A549 (cell line): ENCODE results near the gene SYNM. TPM values are rescaled to one million over a fixed set of nuclear protein-coding genes. Genes with fewer than 3 reads are reported as not detected.

Source experiments
- ATAC-seq, 2 experiments: fragments of 200-7000 bp in 1 of 2; fragments of >200 bp in 1 of 2; cut with Nextera tagmentation in 1 of 2; cut with Tn5 transposase in 1 of 2; 3 replicates each; pipeline versions ENCODE4 v1.8.0 to v1.9.1; 2018 to 2020; ENCODE audit warnings: mild to moderate bottlenecking in 1 of 2, moderate library complexity in 1 of 2
- CTCF ChIA-PET: fragments of 300-600 bp; sonication (Branson Sonifier 250); formaldehyde crosslinking; extraction: SDS; loops from one replicate; lab custom pipeline; 2021; ENCODE audit warnings: antibody characterized with exemption, inconsistent platforms; lab: Yijun Ruan, JAX
- POLR2A ChIA-PET: fragments of 350-600 bp; formaldehyde crosslinking; extraction: SDS; loops from one replicate; lab custom pipeline; 2021; ENCODE audit warnings: antibody characterized with exemption, inconsistent platforms; lab: Yijun Ruan, JAX
- DNase-seq, 2 experiments: peaks; one replicate each; pipeline versions ENCODE4 v3.0.0 to v3.0.0-alpha.2; 2011 to 2016; ENCODE audit warnings: low read depth in 1 of 2, low spot score in 1 of 2
- FAIRE-seq: peaks from 2 replicates; lab custom pipeline; 2011; peaks lifted over from hg19 to GRCh38; lab: Jason Lieb, UNC
- H3K27ac ChIP-seq, 2 experiments: fragments of >200 bp; sonication (Bioruptor Twin); formaldehyde crosslinking; 3 replicates each; pipeline ENCODE4 v1.5.1; 2016 to 2017
- H3K4me1 ChIP-seq: fragments of >200 bp; sonication (Bioruptor Twin); formaldehyde crosslinking; 3 replicates; pipeline ENCODE4 v1.6.1; 2016
- H3K4me2 ChIP-seq: fragments of >200 bp; sonication (Bioruptor Twin); formaldehyde crosslinking; 3 replicates; pipeline ENCODE4 v1.6.1; 2016
- H3K4me3 ChIP-seq: fragments of >200 bp; sonication (Bioruptor Twin); formaldehyde crosslinking; 3 replicates; pipeline ENCODE4 v1.5.1; 2016
- H3K9me3 ChIP-seq: fragments of >200 bp; sonication (Bioruptor Twin); formaldehyde crosslinking; 3 replicates; pipeline ENCODE4 v1.6.1; 2016
- ATOH8 ChIP-seq: fragments of 250-450 bp; sonication (Bioruptor Pico); IDR thresholded peaks from 2 replicates; pipeline ENCODE4 v1.5.0; 2020; ENCODE audit warnings: low read depth, mild to moderate bottlenecking, moderate library complexity
- CEBPB ChIP-seq, 2 experiments: fragments of >200 bp in 1 of 2; sonication (Bioruptor Twin) in 1 of 2; formaldehyde crosslinking in 1 of 2; IDR thresholded peaks; 2 replicates each; pipeline ENCODE4 v1.6.1; 2012 to 2016
- CHD2 ChIP-seq: fragments of 150-350 bp; IDR thresholded peaks from 2 replicates; pipeline ENCODE4 v1.6.1; 2014; ENCODE audit warnings: low read length; ENCODE audit not compliant: partially characterized antibody
- CHD4 ChIP-seq: fragments of 200-600 bp; sonication (generic); IDR thresholded peaks from 2 replicates; pipeline ENCODE4 v1.6.1; 2016; ENCODE audit warnings: antibody characterized with exemption, mild to moderate bottlenecking, borderline replicate concordance
- ELK1 ChIP-seq: fragments of 150-350 bp; IDR thresholded peaks from 2 replicates; pipeline ENCODE4 v1.6.1; 2014; ENCODE audit warnings: low read depth, mild to moderate bottlenecking, low read length
- ESRRA ChIP-seq: fragments of 150-350 bp; IDR thresholded peaks from 2 replicates; pipeline ENCODE4 v1.6.1; 2014; ENCODE audit warnings: mild to moderate bottlenecking, low read length, borderline replicate concordance
- FOXS1 ChIP-seq: fragments of 250-450 bp; sonication (Bioruptor Pico); IDR thresholded peaks from 2 replicates; pipeline ENCODE4 v1.5.0; 2020; ENCODE audit warnings: mild to moderate bottlenecking, moderate library complexity
- HDAC2 ChIP-seq: fragments of 200-600 bp; sonication (generic); IDR thresholded peaks from 2 replicates; pipeline ENCODE4 v1.6.1; 2016
- NFE2L2 ChIP-seq: fragments of 150-350 bp; conservative IDR thresholded peaks from 2 replicates; pipeline ENCODE4 v1.6.1; 2014; ENCODE audit warnings: low read length
- NR3C1 ChIP-seq: fragments of >200 bp; sonication (Bioruptor Twin); formaldehyde crosslinking; IDR thresholded peaks from 3 replicates; pipeline ENCODE4 v1.6.1; 2017
- RAD21 ChIP-seq, 2 experiments: fragments of >200 bp in 1 of 2; sonication (Bioruptor Twin) in 1 of 2; formaldehyde crosslinking in 1 of 2; IDR thresholded peaks in 1 of 2; conservative IDR thresholded peaks in 1 of 2; 2 replicates in 1 of 2; 3 replicates in 1 of 2; pipeline ENCODE4 v1.6.1; 2012 to 2018; ENCODE audit warnings: inconsistent platforms in 1 of 2
- REST ChIP-seq: fragments of 200-600 bp; sonication (generic); IDR thresholded peaks from 2 replicates; pipeline ENCODE4 v1.6.1; 2016; ENCODE audit warnings: antibody characterized with exemption, mild to moderate bottlenecking, moderate library complexity
- RNF2 ChIP-seq: fragments of 200-600 bp; sonication (generic); IDR thresholded peaks from 2 replicates; pipeline ENCODE4 v1.6.1; 2016; ENCODE audit warnings: low read depth, mild to moderate bottlenecking, antibody characterized with exemption, moderate library complexity, borderline replicate concordance
- SMC3 ChIP-seq: fragments of >200 bp; sonication (Bioruptor Twin); formaldehyde crosslinking; IDR thresholded peaks from 3 replicates; pipeline ENCODE4 v1.6.1; 2018; ENCODE audit warnings: inconsistent platforms
- ZSCAN20 ChIP-seq: fragments of 250-450 bp; sonication (Bioruptor Pico); IDR thresholded peaks from 2 replicates; pipeline ENCODE4 v1.8.0; 2022; ENCODE audit warnings: mild to moderate bottlenecking, moderate library complexity
- WGBS: methylation state at CpG from one replicate; pipeline ENCODE4 v1.1.6; 2017; ENCODE audit errors: missing lambda C conversion rate; 5-methylcytosine and 5-hydroxymethylcytosine counted together
- polyA plus RNA-seq, 4 experiments: library from polyadenylated mRNA; depleted of rRNA in 3 of 4; stranded (reverse); fragments of >200 nt; fragmentation: RNase III in 1 of 4; extraction: RNeasy Plus Mini Kit Qiagen cat#74134 plus additional on column Dnase treatment in 1 of 4; gene quantifications; 2 replicates in 3 of 4; 3 replicates in 1 of 4; pipeline ENCODE4 v1.2.3, GENCODE V29; 2011 to 2017

The SYNM gene
- polyA plus RNA-seq, 2 of the 4 experiments (the other 2 are of a cell fraction): 22.6 to 37.7 TPM

DNA sequence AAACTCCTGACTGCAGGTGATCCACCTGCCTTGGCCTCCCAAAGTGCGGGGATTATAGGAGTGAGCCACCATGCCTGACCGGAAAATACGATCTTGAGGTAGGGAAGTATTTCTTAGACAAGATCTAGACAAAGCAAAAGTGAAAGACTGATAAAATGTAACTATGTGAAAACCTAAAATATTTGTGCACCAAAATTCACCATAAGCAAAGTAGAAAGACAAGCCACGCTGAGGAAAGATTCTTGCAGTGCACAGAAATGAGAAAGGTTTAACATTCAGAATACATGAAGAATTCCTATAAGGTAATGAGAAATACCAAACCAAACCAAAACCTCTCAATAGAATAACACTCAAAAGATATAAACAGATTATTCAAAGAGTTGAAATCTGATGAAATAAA is 35.7 kb downstream of the SYNM start:
- POLR2A ChIA-PET: no interaction called here
- ATAC-seq (no peak), FAIRE-seq (no peak), DNase-seq (no peak)
- Histone ChIP-seq H3K27ac (no peak overlapping the region), H3K4me3 (no peak overlapping the region), H3K4me1 (peaks cover 2% of the 10 kb centered on the region), H3K9me3 (no peaks in the 10 kb centered on the region), H3K4me2 (no peak overlapping the region)
- TF ChIP-seq CHD4 (no peak), REST (no peak), FOXS1 (CRISPR knock-in tag) (no peak)
- CTCF ChIA-PET: interaction anchor here (0.6 kb wide), 1 partner anchor 54 kb away, joined by 4 read pairs; no protein-coding TSS in a partner anchor
- WGBS: 98% methylated on average over 4 of the region's 4 CpGs

- no peaks in the 10 kb centered on the region for H3K4me1 ChIP-seq
- ChIA-PET POLR2A (no interaction called here), CTCF (interaction anchor here (1.0 to 2.2 kb wide), 6 partner anchors 10 to 614 kb away, joined by 3 to 6 read pairs (median 4); partner anchors contain the start of gene SYNM)
- TF ChIP-seq CHD4 (no peak), CEBPB (IDR thresholded peaks at IDR 0.05) (no peak), NFE2L2 (no peak), SMC3 (no peak), FOXS1 (CRISPR knock-in tag) (no peak), ATOH8 (CRISPR knock-in tag) (no peak), HDAC2 (no peak), ZSCAN20 (no peak), ESRRA (no peak), ELK1 (no peak), RNF2 (no peak), RAD21 (conservative IDR thresholded peaks at IDR 0.05 in 1 of 2, IDR thresholded peaks at IDR 0.05 in 1 of 2) (no peak), NR3C1 (no peak)
- DNase-seq: no peak
- FAIRE-seq: no peak
- ATAC-seq: no peak
- H3K9me3 ChIP-seq: no peaks in the 10 kb centered on the region
- no peak overlapping the region for H3K4me2 ChIP-seq
- 92% methylated on average over 4 of the region's 4 CpGs for WGBS
- H3K4me3 ChIP-seq: no peak overlapping the region
- no peak overlapping the region for H3K27ac ChIP-seq
Measured at GRCh38 chr15:99141943-99142342, 37.1 kb downstream of the SYNM start.

DNA sequence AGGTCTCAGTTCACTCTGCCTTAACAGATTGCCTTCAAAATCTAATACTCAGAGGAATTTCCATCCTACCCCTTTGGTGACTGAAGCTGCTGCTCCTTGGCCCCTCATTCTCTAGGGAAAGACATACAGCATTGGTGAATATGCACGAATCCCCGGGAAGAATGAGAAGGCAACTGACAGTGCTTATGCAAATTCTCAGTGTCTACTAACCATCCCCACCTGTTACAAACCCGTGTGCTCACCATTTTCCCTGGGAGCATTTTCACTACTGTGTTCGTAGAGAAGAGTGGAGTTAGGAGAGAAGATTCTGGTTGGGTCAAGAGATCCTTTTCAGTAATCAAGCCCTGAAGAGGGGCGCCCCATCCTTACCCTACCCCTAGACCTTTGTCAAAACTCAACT is 37.7 kb downstream of the SYNM start:
- H3K4me3 ChIP-seq: no peak overlapping the region
- ATAC-seq: no peak
- peak; percentile 7 for FAIRE-seq
- no peak overlapping the region for H3K4me2 ChIP-seq
- TF ChIP-seq FOXS1 (CRISPR knock-in tag): no peak
- no peak for TF ChIP-seq ESRRA
- no peak for TF ChIP-seq CHD2
- no peaks in the 10 kb centered on the region for H3K9me3 ChIP-seq
- CTCF ChIA-PET: interaction anchor here (0.9 to 4.6 kb wide), 7 partner anchors 9 to 614 kb away, joined by 3 to 18 read pairs (median 4); no protein-coding TSS in a partner anchor
- DNase-seq: no peak
- POLR2A ChIA-PET: no interaction called here
- H3K4me1 ChIP-seq: no peaks in the 10 kb centered on the region
- no peak overlapping the region for H3K27ac ChIP-seq
- 91% methylated on average over 5 of the region's 5 CpGs for WGBS
